Natural killer cell (primary cell): ENCODE data around the gene ERC1. TPM values are rescaled to one million over a fixed set of nuclear protein-coding genes. Genes with fewer than 3 reads are reported as not detected.

Experiments
- ATAC-seq, 3 donors: fragments of 150-1000 bp in 2 of 3; fragments of 200-7000 bp in 1 of 3; cut with Tn5 transposase; 1 replicate in 1 of 3; 2 replicates in 2 of 3; pipeline ENCODE4 v1.10.0; 2021; ENCODE audit warnings: mild to moderate bottlenecking in 2 of 3, moderate library complexity in 2 of 3
- DNase-seq, 2 donors: peaks; one replicate each; pipeline versions ENCODE4 v3.0.0 to v3.0.0-alpha.2; 2013 to 2021; ENCODE audit warnings: mixed read lengths in 1 of 2
- H3K27ac ChIP-seq: one replicate; pipeline ENCODE4 v1.5.1; 2013; ENCODE audit warnings: mild to moderate bottlenecking, low read length
- H3K27me3 ChIP-seq: one replicate; pipeline ENCODE4 v1.6.1; 2013; ENCODE audit warnings: low read length; ENCODE audit not compliant: control insufficient read depth, insufficient read depth
- H3K36me3 ChIP-seq: one replicate; pipeline ENCODE4 v1.6.1; 2013; ENCODE audit warnings: low read length; ENCODE audit not compliant: control insufficient read depth, insufficient read depth
- H3K4me1 ChIP-seq: one replicate; pipeline ENCODE4 v1.6.1; 2013; ENCODE audit warnings: low read length; ENCODE audit not compliant: control insufficient read depth, insufficient read depth
- H3K4me3 ChIP-seq: one replicate; pipeline ENCODE4 v1.5.1; 2013; ENCODE audit warnings: low read length
- H3K9me3 ChIP-seq: one replicate; pipeline ENCODE4 v1.6.1; 2013; ENCODE audit warnings: low read length; ENCODE audit not compliant: control insufficient read depth, insufficient read depth
- H3K27ac Mint-ChIP-seq, 2 donors: one replicate each; pipeline ENCODE4 v1.8.0; 2022; ENCODE audit warnings: mild to moderate bottlenecking in 2 of 2, mixed read lengths in 2 of 2, moderate library complexity in 1 of 2
- H3K27me3 Mint-ChIP-seq, 2 donors: one replicate each; pipeline ENCODE4 v1.8.0; 2022; ENCODE audit warnings: low read depth in 2 of 2, mixed read lengths in 2 of 2
- H3K36me3 Mint-ChIP-seq: one replicate; pipeline ENCODE4 v1.8.0; 2022; ENCODE audit warnings: mixed read lengths
- H3K4me1 Mint-ChIP-seq, 2 donors: one replicate each; pipeline ENCODE4 v1.8.0; 2022; ENCODE audit warnings: mixed read lengths in 2 of 2
- H3K4me3 Mint-ChIP-seq: one replicate; pipeline ENCODE4 v1.8.0; 2022; ENCODE audit warnings: mild to moderate bottlenecking, moderate library complexity, mixed read lengths
- H3K9me3 Mint-ChIP-seq, 2 donors: one replicate each; pipeline ENCODE4 v1.8.0; 2022; ENCODE audit warnings: mixed read lengths in 2 of 2
- WGBS: methylation state at CpG from one replicate; pipeline ENCODE4 v1.1.7; 2013; ENCODE audit warnings: missing lambda C conversion rate; ENCODE audit not compliant: insufficient coverage; 5-methylcytosine and 5-hydroxymethylcytosine counted together
- intact Hi-C: fragments of 100-400 bp; cut with micrococcal nuclease; formaldehyde crosslinking; loops from one replicate; pipeline ENCODE4 v1.14.2; 2022
- total RNA-seq, 4 donors: library from RNA; stranded (reverse); fragments of 120-200 nt in 1 of 4; gene quantifications; one replicate each; pipeline versions ENCODE4 v1.2.3 to v1.2.4, GENCODE V29; 2013 to 2022
- TF ChIP-seq, protein P1 (sequence below): fragments of 200-600 bp; IDR thresholded peaks from one replicate; pipeline ENCODE4 v1.8.0; 2022; ENCODE audit warnings: antibody characterized with exemption

Gene ERC1
- total RNA-seq, 3 donors from 2014 or later (not counting 1 experiment from before 2014, with no cell fraction given): 43.5 to 54.0 (median 44.9) TPM

DNA sequence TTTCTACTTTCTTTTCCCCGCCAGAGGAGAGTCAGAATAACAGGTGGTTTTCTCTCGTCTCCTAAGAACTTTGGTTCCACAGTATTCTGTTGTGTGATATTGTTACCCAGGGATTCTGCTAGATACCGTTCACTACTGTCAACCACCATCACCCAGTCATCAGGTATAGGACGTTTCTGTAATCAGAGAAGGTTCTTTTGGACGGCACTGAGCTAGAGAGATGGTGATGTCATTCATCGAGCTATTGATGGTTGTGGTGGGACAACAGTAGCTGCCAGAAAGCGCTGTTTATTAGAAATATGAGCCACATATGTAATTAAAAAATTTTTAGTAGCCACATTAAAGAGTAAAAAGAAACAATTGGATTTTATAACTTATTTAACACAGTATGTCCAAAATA, 17.0 kb downstream of the ERC1 start:
- TF ChIP-seq, protein P1, sequence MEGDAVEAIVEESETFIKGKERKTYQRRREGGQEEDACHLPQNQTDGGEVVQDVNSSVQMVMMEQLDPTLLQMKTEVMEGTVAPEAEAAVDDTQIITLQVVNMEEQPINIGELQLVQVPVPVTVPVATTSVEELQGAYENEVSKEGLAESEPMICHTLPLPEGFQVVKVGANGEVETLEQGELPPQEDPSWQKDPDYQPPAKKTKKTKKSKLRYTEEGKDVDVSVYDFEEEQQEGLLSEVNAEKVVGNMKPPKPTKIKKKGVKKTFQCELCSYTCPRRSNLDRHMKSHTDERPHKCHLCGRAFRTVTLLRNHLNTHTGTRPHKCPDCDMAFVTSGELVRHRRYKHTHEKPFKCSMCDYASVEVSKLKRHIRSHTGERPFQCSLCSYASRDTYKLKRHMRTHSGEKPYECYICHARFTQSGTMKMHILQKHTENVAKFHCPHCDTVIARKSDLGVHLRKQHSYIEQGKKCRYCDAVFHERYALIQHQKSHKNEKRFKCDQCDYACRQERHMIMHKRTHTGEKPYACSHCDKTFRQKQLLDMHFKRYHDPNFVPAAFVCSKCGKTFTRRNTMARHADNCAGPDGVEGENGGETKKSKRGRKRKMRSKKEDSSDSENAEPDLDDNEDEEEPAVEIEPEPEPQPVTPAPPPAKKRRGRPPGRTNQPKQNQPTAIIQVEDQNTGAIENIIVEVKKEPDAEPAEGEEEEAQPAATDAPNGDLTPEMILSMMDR: no peak
- ATAC-seq (no peak), DNase-seq (no peak)
- H3K9me3 ChIP-seq: no peaks in the 10 kb centered on the region
- intact Hi-C loops: no loop called here
- H3K36me3 ChIP-seq: no peaks in the 10 kb centered on the region
- no peaks in the 10 kb centered on the region for H3K36me3 Mint-ChIP-seq
- H3K4me1 ChIP-seq: no peaks in the 10 kb centered on the region
- 89% methylated on average over 6 of the region's 7 CpGs for WGBS
- no peaks in the 10 kb centered on the region for H3K27me3 ChIP-seq
- H3K27me3 Mint-ChIP-seq: no peaks in the 10 kb centered on the region
- H3K4me3 Mint-ChIP-seq: no peak overlapping the region
- H3K27ac ChIP-seq: no peak overlapping the region
- H3K4me3 ChIP-seq: no peak overlapping the region
- no peaks in the 10 kb centered on the region for H3K9me3 Mint-ChIP-seq
- no peak overlapping the region for H3K27ac Mint-ChIP-seq
- H3K4me1 Mint-ChIP-seq: peaks cover 9 to 16% of the 10 kb centered on the region in 2 donors

DNA sequence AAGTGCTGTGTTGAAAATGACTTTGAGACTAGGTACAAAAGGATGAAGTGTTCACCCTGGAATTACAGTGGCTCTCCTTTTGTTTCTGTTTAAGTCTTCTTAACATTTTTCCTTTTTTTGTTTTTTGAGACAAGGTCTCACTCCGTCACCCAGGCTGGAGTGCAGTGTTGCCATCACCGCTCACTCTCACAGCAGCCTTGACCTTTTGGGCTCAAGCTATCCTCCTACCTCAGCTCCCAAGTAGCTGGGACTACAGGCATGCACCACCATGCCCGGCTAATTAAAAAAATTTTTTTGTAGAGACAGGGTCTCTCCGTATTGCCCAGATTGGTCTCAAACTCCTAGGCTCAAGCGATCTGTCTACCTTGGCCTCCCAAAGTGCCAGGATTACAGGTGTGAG, 20.1 kb downstream of the ERC1 start:
- Histone ChIP-seq H3K27ac (no peak overlapping the region), H3K27me3 (no peaks in the 10 kb centered on the region), H3K4me1 (no peaks in the 10 kb centered on the region), H3K9me3 (no peaks in the 10 kb centered on the region), H3K4me3 (no peak overlapping the region), H3K36me3 (no peaks in the 10 kb centered on the region)
- no peak for DNase-seq
- Mint-ChIP-seq H3K27me3 (no peaks in the 10 kb centered on the region), H3K4me3 (no peak overlapping the region), H3K27ac (no peak overlapping the region), H3K9me3 (no peaks in the 10 kb centered on the region), H3K36me3 (no peaks in the 10 kb centered on the region), H3K4me1 (peaks cover 9 to 12% of the 10 kb centered on the region in 2 donors)
- TF ChIP-seq, protein P1: no peak
- no peak for ATAC-seq
- intact Hi-C loops: no loop called here
- 97% methylated on average over 5 of the region's 5 CpGs for WGBS

DNA sequence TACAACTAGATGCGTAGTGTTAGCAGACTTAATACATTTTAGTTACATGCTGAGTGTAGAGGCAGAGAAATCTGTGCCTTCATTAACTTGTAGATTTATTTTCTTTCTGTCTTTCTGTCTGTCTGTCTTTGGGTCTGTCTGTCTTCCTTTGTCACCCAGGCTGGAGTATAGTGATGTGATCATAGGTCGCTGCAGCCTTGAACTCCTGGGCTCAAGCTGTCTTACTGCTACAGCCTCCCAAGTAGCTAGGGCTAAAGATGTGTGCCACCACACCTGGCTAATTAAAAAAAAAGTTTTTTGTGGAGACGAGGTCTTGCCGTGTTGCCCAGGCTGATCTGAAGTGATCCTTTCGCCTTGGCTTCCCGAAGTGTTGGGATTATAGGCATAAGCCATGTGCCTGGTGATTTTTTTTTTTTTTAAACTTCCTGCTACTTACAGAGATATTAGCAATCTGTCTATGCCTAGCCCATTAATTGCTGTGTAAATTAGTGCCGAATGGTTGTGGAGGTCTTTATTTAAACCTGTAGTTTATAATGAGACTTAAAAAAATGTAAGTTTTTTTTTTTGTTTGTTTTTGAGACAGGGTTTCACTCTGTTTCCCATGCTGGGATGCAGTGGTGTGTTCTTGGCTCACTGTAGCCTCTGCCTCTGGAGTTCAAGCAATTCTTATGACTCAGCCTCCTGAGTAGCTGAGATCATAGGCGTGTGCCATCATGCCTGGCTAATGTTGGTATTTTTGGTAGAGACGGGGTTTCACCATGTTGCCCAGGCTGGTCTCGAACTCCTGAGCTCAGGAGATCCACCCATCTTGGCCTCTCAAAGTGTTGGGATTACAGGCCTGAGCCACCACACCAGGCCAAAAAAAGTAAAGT, 22.8 kb downstream of the ERC1 start:
- Mint-ChIP-seq H3K4me3 (no peak overlapping the region), H3K36me3 (no peaks in the 10 kb centered on the region), H3K27ac (no peak overlapping the region), H3K9me3 (no peaks in the 10 kb centered on the region), H3K27me3 (no peaks in the 10 kb centered on the region), H3K4me1 (no peaks in the 10 kb centered on the region)
- Histone ChIP-seq H3K4me1 (no peaks in the 10 kb centered on the region), H3K27me3 (no peaks in the 10 kb centered on the region), H3K9me3 (no peaks in the 10 kb centered on the region), H3K36me3 (no peaks in the 10 kb centered on the region), H3K4me3 (no peak overlapping the region), H3K27ac (no peak overlapping the region)
- DNase-seq (no peak), ATAC-seq (no peak)
- TF ChIP-seq, protein P1: no peak
- WGBS: 97% methylated on average over 10 of the region's 10 CpGs
- intact Hi-C loops: no loop called here

DNA sequence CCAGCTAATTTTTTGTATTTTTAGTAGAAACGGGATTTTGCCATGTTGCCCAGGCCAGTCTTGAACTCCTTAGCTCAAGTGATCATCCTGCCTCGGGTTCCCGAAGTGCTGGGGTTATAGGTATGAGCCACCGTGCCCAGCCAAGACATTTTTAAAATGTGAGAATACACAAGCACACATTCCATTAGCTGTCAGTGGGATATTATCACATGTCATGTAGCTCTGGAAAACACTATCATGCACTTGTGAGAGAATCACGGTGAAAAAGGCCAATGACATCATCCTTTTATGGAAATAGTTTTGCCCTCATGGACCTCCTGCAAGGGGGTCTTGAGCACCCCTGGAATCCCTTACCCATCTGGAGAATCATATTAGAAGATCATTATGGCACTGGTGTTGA, 28.3 kb downstream of the ERC1 start:
- H3K36me3 Mint-ChIP-seq: no peaks in the 10 kb centered on the region
- ATAC-seq (no peak), DNase-seq (no peak)
- no peaks in the 10 kb centered on the region for H3K36me3 ChIP-seq
- H3K4me3 ChIP-seq: no peak overlapping the region
- no peak overlapping the region for H3K4me3 Mint-ChIP-seq
- no peak overlapping the region for H3K27ac Mint-ChIP-seq
- no peaks in the 10 kb centered on the region for H3K4me1 ChIP-seq
- 91% methylated on average over 5 of the region's 5 CpGs for WGBS
- no peaks in the 10 kb centered on the region for H3K9me3 Mint-ChIP-seq
- no peaks in the 10 kb centered on the region for H3K27me3 ChIP-seq
- no peaks in the 10 kb centered on the region for H3K27me3 Mint-ChIP-seq
- TF ChIP-seq, protein P1: no peak
- no peak overlapping the region for H3K27ac ChIP-seq
- no peaks in the 10 kb centered on the region for H3K9me3 ChIP-seq
- intact Hi-C loops: no loop called here
- peaks cover 0 to 11% of the 10 kb centered on the region in 2 donors for H3K4me1 Mint-ChIP-seq
